ENCODE results near the gene SERPIND1. TPM values are rescaled to one million over a fixed set of nuclear protein-coding genes. Genes with fewer than 3 reads are reported as not detected.
A peak's percentile ranks its signal among the peaks of the same experiment; 100 is the strongest.

Gene SERPIND1
- total RNA-seq, 1 donor from 2014 or later: not detected

GRCh38 chr22:20788627-20789344 is 14.9 kb downstream of the SERPIND1 start:
- no peak overlapping the region for H3K4me3 ChIP-seq (ENCODE audit: low read depth, low read length)
- DNase-seq (ENCODE audit: low read depth): no peak
- H3K36me3 ChIP-seq (ENCODE audit: control insufficient read depth, insufficient read depth, low read length): peaks cover 13% of the 10 kb centered on the region
- TF ChIP-seq, protein P1, sequence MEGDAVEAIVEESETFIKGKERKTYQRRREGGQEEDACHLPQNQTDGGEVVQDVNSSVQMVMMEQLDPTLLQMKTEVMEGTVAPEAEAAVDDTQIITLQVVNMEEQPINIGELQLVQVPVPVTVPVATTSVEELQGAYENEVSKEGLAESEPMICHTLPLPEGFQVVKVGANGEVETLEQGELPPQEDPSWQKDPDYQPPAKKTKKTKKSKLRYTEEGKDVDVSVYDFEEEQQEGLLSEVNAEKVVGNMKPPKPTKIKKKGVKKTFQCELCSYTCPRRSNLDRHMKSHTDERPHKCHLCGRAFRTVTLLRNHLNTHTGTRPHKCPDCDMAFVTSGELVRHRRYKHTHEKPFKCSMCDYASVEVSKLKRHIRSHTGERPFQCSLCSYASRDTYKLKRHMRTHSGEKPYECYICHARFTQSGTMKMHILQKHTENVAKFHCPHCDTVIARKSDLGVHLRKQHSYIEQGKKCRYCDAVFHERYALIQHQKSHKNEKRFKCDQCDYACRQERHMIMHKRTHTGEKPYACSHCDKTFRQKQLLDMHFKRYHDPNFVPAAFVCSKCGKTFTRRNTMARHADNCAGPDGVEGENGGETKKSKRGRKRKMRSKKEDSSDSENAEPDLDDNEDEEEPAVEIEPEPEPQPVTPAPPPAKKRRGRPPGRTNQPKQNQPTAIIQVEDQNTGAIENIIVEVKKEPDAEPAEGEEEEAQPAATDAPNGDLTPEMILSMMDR (IDR thresholded peaks at IDR 0.05; ENCODE audit: insufficient read depth, low read length, severe bottlenecking): no peak
- no peaks in the 10 kb centered on the region for H3K27me3 ChIP-seq (ENCODE audit: control insufficient read depth, insufficient read depth, low read length)
- FAIRE-seq: no peak

DNA sequence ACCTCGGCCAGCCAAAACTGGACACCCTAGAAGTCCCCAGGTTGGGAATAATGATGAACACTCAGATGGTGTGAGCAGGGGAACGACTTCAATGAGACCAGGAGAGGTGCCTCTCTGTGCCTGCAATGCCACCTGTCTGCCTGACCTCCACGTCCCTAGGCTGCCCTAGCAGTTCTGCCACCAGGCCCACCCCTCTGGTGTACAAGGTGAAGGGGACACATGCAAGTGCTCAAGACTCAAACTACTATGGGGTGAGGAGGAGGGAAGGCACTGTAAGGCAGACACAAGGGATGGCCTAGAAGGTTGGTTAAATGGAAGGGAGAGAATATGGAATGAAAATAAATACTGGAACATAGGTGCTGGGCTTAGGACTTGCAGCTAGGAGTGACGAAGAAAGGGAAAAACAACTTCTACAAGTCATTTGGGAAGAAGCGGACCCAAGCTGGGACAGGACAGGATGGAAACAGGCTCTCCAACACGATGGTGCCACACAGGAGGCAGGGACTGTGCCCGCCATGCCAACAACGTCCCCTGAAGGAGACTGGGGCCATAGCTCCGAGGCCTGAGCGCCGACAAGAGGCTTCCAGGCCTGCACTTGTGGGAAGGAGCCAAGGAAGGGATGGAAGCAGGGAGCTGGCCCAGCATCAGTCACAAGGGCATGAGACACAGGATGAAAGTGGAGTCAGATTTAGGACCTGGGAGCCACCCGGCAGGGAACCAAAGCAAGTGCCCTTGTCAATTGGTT is 18.5 kb downstream of the SERPIND1 start:
- peaks cover 27% of the 10 kb centered on the region for H3K36me3 ChIP-seq (ENCODE audit: control insufficient read depth, insufficient read depth, low read length)
- H3K27me3 ChIP-seq (ENCODE audit: control insufficient read depth, insufficient read depth, low read length): no peaks in the 10 kb centered on the region
- TF ChIP-seq, protein P1 (IDR thresholded peaks at IDR 0.05; ENCODE audit: insufficient read depth, low read length, severe bottlenecking): no peak
- no peak for FAIRE-seq
- H3K4me3 ChIP-seq (ENCODE audit: low read depth, low read length): no peak overlapping the region
- DNase-seq (ENCODE audit: low read depth): no peak

- FAIRE-seq (peak; percentile 32), DNase-seq (ENCODE audit: low read depth) (no peak)
- no peak overlapping the region for H3K4me3 ChIP-seq (ENCODE audit: low read depth, low read length)
- H3K27me3 ChIP-seq (ENCODE audit: control insufficient read depth, insufficient read depth, low read length): no peaks in the 10 kb centered on the region
- TF ChIP-seq, protein P1 (IDR thresholded peaks at IDR 0.05; ENCODE audit: insufficient read depth, low read length, severe bottlenecking): no peak
- H3K36me3 ChIP-seq (ENCODE audit: control insufficient read depth, insufficient read depth, low read length): peaks cover 23% of the 10 kb centered on the region
These were observed 19.2 kb downstream of the SERPIND1 start for GRCh38 chr22:20792966-20793728.

DNA sequence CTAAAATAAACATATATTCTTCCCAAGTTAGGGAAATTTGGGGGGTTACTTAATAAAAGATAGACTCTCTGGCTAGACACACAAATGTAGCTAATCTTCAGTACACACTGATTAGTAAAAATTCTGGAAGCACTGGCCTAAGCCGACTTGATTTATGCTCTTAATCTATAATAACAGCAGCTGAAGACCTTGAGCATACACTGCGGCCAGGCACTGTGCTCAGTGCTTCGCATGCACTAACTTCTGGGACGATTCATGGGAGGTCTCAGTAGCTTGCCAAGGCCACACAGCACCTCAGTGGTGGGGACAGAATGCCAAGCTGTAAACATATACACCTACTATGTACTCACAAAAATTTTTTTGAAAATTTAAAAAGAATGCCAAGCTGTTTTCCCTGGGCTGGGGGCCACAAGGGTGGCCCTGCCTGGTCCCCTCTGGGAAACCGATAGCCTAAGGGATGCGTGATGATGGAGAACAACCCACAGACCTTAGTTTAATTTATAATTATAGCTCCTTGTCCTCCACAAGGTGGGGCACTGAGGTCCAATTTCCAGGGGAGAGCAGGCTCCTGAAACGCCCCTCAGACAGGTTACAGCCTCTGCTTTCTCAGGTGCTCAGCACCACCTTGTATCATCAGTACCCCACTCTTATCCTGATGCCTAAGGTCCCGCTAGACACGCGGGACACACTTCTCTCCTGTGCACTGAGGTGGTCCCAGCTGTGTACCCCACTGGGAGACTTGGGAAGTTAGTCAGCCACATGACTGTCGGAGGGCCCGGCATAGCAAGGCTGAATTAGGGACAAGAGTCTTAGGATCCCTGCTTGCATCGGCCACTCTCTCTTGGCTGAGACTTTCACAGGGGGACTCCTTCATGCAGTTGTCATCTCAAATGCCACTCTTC is 20.1 kb downstream of the SERPIND1 start:
- Histone ChIP-seq H3K36me3 (ENCODE audit: control insufficient read depth, insufficient read depth, low read length) (peaks cover 22% of the 10 kb centered on the region), H3K27me3 (ENCODE audit: control insufficient read depth, insufficient read depth, low read length) (no peaks in the 10 kb centered on the region), H3K4me3 (ENCODE audit: low read depth, low read length) (no peak overlapping the region)
- TF ChIP-seq, protein P1 (IDR thresholded peaks at IDR 0.05; ENCODE audit: insufficient read depth, low read length, severe bottlenecking): no peak
- FAIRE-seq (no peak), DNase-seq (ENCODE audit: low read depth) (no peak)
